PC-9 (cell line): ENCODE measurements around the gene REV1. TPM values are rescaled to one million over a fixed set of nuclear protein-coding genes. Genes with fewer than 3 reads are reported as not detected.

Experiments used
- BruUV-seq: library from RNA; stranded (reverse); fragments of 400-500 nt; replicated peaks from 2 replicates; lab custom pipeline; 2021; lab: Mats Ljungman, UMichigan
- CTCF ChIA-PET: fragments of 300-600 bp; sonication (Branson Sonifier 250); formaldehyde crosslinking; loops from one replicate; lab custom pipeline; 2022; ENCODE audit warnings: antibody characterized with exemption; lab: Charles Lee
- POLR2A ChIA-PET: fragments of 300-600 bp; sonication (Branson Sonifier 250); formaldehyde crosslinking; loops from one replicate; lab custom pipeline; 2022; ENCODE audit warnings: antibody characterized with exemption; ENCODE audit not compliant: unreplicated experiment; lab: Charles Lee
- DNase-seq, 2 experiments: peaks; one replicate each; pipeline versions ENCODE4 v3.0.0 to v3.0.0-alpha.2; 2015 to 2022; ENCODE audit warnings: mixed read lengths in 1 of 2
- H2AFZ ChIP-seq: fragments of 200-600 bp; sonication (generic); 2 replicates; pipeline ENCODE4 v1.8.1; 2017; ENCODE audit warnings: antibody characterized with exemption
- H3F3A ChIP-seq: fragments of 200-600 bp; sonication (generic); 2 replicates; pipeline ENCODE4 v1.8.1; 2017; ENCODE audit warnings: antibody characterized with exemption, mild to moderate bottlenecking, low read depth; ENCODE audit not compliant: insufficient read depth
- H3K27ac ChIP-seq: fragments of 200-600 bp; sonication (generic); 2 replicates; pipeline ENCODE4 v1.6.1; 2016; ENCODE audit warnings: mixed run types
- H3K27me3 ChIP-seq: fragments of 200-600 bp; sonication (generic); 2 replicates; pipeline ENCODE4 v1.6.1; 2016; ENCODE audit warnings: low read depth, mixed run types; ENCODE audit not compliant: insufficient read depth
- H3K36me3 ChIP-seq: fragments of 200-600 bp; sonication (generic); 2 replicates; pipeline ENCODE4 v1.6.1; 2016; ENCODE audit warnings: low read depth, mixed run types
- H3K4me1 ChIP-seq: fragments of 200-600 bp; sonication (generic); replicated peaks from 2 replicates; pipeline ENCODE4 v1.6.1; 2016; ENCODE audit warnings: mixed run types; ENCODE audit not compliant: insufficient read depth
- H3K4me2 ChIP-seq: fragments of 200-600 bp; sonication (generic); 2 replicates; pipeline ENCODE4 v1.6.1; 2017; ENCODE audit warnings: mixed run types
- H3K4me3 ChIP-seq: fragments of 200-600 bp; sonication (generic); 2 replicates; pipeline ENCODE4 v1.6.1; 2016; ENCODE audit warnings: mixed run types
- H3K79me2 ChIP-seq: fragments of 200-600 bp; sonication (generic); 2 replicates; pipeline ENCODE4 v1.6.1; 2017; ENCODE audit warnings: low read depth, mixed run types
- H3K9me2 ChIP-seq: fragments of 200-600 bp; sonication (generic); 2 replicates; pipeline ENCODE4 v1.8.1; 2017; ENCODE audit warnings: mild to moderate bottlenecking; ENCODE audit not compliant: insufficient read depth
- H3K9me3 ChIP-seq: fragments of 200-600 bp; sonication (generic); 2 replicates; pipeline ENCODE4 v1.8.1; 2016; ENCODE audit warnings: low read depth; ENCODE audit not compliant: insufficient read depth
- H4K20me1 ChIP-seq: fragments of 200-600 bp; sonication (generic); 2 replicates; pipeline ENCODE4 v1.8.1; 2017; ENCODE audit not compliant: insufficient read depth
- CTCF ChIP-seq: fragments of 200-600 bp; sonication (generic); conservative IDR thresholded peaks from 2 replicates; pipeline ENCODE4 v1.6.1; 2017; ENCODE audit warnings: mixed run types, antibody characterized with exemption, mild to moderate bottlenecking, moderate library complexity
- EZH2 ChIP-seq: fragments of 200-600 bp; sonication (generic); IDR thresholded peaks from 2 replicates; pipeline ENCODE4 v1.8.0; 2017; ENCODE audit warnings: antibody characterized with exemption, low read depth
- intact Hi-C: fragments of 100-400 bp; cut with micrococcal nuclease; formaldehyde crosslinking; loops from one replicate; pipeline ENCODE4 v1.10.0; 2022; ENCODE audit not compliant: unreplicated experiment
- total RNA-seq: library from RNA; stranded (reverse); gene quantifications from 2 replicates; pipeline ENCODE4 v1.2.3, GENCODE V29; 2021

REV1 gene
- total RNA-seq, 1 experiment from 2014 or later, result 50.5 TPM

DNA sequence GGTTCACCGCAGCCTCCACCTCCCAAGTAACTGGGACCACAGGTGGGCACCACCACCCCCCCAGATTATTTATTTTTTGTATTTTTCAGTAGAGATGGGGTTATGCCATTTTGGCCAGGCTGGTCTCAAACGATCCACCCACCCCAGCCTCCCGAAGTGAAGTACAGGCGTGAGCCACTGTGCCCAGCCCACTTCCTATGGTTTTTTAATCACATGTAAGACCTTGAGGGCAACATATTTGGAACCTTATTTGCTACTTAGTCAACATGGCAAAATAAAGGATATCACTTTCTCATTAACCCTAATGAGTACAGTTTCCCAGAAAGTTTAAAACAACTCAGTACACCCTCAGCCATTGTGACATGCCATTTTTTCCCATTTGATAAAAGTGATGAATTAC lies 88.0 kb downstream of the REV1 start:
- no peaks in the 10 kb centered on the region for H3K9me3 ChIP-seq
- peaks cover 35% of the 10 kb centered on the region for H3F3A ChIP-seq
- no peak for DNase-seq
- no peak overlapping the region for H3K4me2 ChIP-seq
- CTCF ChIA-PET, result no interaction called here
- no TSS peak for BruUV-seq
- intact Hi-C loops, result no loop called here
- no peaks in the 10 kb centered on the region for H3K79me2 ChIP-seq
- H2AFZ ChIP-seq, result no peak overlapping the region
- POLR2A ChIA-PET, result no interaction called here
- H3K4me1 ChIP-seq, result peaks cover 15% of the 10 kb centered on the region
- no peak overlapping the region for H3K4me3 ChIP-seq
- no peaks in the 10 kb centered on the region for H3K9me2 ChIP-seq
- H3K27me3 ChIP-seq, result no peaks in the 10 kb centered on the region
- no peak overlapping the region for H3K27ac ChIP-seq
- H4K20me1 ChIP-seq, result peaks cover 12% of the 10 kb centered on the region; the same call in 1 of the 2 replicates
- TF ChIP-seq CTCF, result no peak
- TF ChIP-seq EZH2, result no peak
- peaks cover 73% of the 10 kb centered on the region for H3K36me3 ChIP-seq

DNA sequence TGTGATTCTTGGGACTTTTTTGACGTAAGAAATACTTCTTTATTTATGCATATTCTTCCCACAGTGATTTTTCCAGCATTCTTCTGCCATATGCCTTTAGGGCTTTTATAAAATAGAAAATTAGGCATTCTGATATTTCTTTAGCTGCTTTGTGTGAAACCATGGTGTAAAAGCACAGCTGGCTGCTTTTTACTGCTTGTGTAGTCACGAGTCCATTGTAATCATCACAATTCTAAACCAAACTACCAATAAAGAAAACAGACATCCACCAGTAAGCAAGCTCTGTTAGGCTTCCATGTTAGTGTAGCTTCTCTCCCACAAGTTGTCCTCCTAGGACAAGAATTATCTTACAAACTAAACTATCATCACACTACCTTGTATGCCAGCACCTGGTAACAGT lies 90.0 kb downstream of the REV1 start:
- Histone ChIP-seq H2AFZ (no peak overlapping the region), H3K4me1 (peaks cover 8% of the 10 kb centered on the region), H3K4me2 (no peak overlapping the region), H3K9me3 (no peaks in the 10 kb centered on the region), H3K9me2 (no peaks in the 10 kb centered on the region), H3K36me3 (peaks cover 60% of the 10 kb centered on the region), H4K20me1 (peaks cover 5% of the 10 kb centered on the region; the same call in 1 of the 2 replicates), H3K27ac (no peak overlapping the region), H3K4me3 (no peak overlapping the region), H3F3A (peaks cover 35% of the 10 kb centered on the region), H3K79me2 (no peaks in the 10 kb centered on the region), H3K27me3 (no peaks in the 10 kb centered on the region)
- ChIA-PET POLR2A (no interaction called here), CTCF (no interaction called here)
- DNase-seq, result no peak
- no TSS peak for BruUV-seq
- no peak for TF ChIP-seq EZH2
- no peak for TF ChIP-seq CTCF
- intact Hi-C loops, result no loop called here

DNA sequence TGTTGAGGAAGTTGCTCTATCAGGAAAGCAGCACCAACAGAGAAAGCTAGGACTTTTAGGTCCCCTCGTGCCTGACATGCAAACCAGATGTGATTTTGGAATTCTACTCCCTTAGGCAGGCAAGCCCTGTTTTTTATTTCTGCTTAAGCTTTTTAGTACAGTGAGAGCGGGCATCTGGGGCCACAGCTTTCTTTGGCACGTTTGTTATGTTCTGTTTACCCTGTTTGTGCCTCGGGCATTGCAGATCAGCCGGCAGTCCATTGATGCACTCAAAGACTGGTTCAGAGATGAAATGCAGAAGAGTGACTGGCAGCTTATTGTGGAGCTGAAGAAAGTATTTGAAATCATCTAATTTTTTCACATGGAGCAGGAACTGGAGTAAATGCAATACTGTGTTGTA lies 90.8 kb downstream of the REV1 start:
- CTCF ChIA-PET, result no interaction called here
- intact Hi-C loops, result no loop called here
- H3F3A ChIP-seq, result peaks cover 28% of the 10 kb centered on the region
- no peaks in the 10 kb centered on the region for H3K9me3 ChIP-seq
- TSS peak; percentile 10 for BruUV-seq
- TF ChIP-seq EZH2, result no peak
- H3K27ac ChIP-seq, result no peak overlapping the region
- H3K9me2 ChIP-seq, result no peaks in the 10 kb centered on the region
- POLR2A ChIA-PET, result no interaction called here
- peaks cover 5% of the 10 kb centered on the region; the same call in 1 of the 2 replicates for H4K20me1 ChIP-seq
- H3K4me3 ChIP-seq, result no peak overlapping the region
- H3K4me1 ChIP-seq, result 0 out of 2 replicates have a peak, but pooled peaks cover under 1% of the 10 kb centered on the region
- peaks cover 61% of the 10 kb centered on the region for H3K36me3 ChIP-seq
- H2AFZ ChIP-seq, result no peak overlapping the region
- H3K79me2 ChIP-seq, result no peaks in the 10 kb centered on the region
- H3K4me2 ChIP-seq, result no peak overlapping the region
- no peaks in the 10 kb centered on the region for H3K27me3 ChIP-seq
- no peak for DNase-seq

GRCh38 chr2:99398303-99398702 lies 91.5 kb downstream of the REV1 start:
- Histone ChIP-seq H2AFZ (no peak overlapping the region), H4K20me1 (peaks cover under 1% of the 10 kb centered on the region; the same call in 1 of the 2 replicates), H3K9me3 (no peaks in the 10 kb centered on the region), H3K4me3 (no peak overlapping the region), H3K27me3 (no peaks in the 10 kb centered on the region), H3K9me2 (no peaks in the 10 kb centered on the region), H3K79me2 (no peaks in the 10 kb centered on the region), H3F3A (peaks cover 22% of the 10 kb centered on the region), H3K36me3 (peaks cover 63% of the 10 kb centered on the region), H3K4me2 (no peak overlapping the region), H3K27ac (no peak overlapping the region), H3K4me1 (no peaks in the 10 kb centered on the region)
- intact Hi-C loops, result no loop called here
- DNase-seq, result no peak
- CTCF ChIA-PET, result no interaction called here
- TF ChIP-seq CTCF, result no peak
- TF ChIP-seq EZH2, result no peak
- no TSS peak for BruUV-seq
- POLR2A ChIA-PET, result no interaction called here
